ENCODE data around the gene TMEM63A. TPM values are rescaled to one million over a fixed set of nuclear protein-coding genes. Genes with fewer than 3 reads are reported as not detected.

Gene TMEM63A
- total RNA-seq, 1 donor from 2014 or later: 38.1 TPM

DNA sequence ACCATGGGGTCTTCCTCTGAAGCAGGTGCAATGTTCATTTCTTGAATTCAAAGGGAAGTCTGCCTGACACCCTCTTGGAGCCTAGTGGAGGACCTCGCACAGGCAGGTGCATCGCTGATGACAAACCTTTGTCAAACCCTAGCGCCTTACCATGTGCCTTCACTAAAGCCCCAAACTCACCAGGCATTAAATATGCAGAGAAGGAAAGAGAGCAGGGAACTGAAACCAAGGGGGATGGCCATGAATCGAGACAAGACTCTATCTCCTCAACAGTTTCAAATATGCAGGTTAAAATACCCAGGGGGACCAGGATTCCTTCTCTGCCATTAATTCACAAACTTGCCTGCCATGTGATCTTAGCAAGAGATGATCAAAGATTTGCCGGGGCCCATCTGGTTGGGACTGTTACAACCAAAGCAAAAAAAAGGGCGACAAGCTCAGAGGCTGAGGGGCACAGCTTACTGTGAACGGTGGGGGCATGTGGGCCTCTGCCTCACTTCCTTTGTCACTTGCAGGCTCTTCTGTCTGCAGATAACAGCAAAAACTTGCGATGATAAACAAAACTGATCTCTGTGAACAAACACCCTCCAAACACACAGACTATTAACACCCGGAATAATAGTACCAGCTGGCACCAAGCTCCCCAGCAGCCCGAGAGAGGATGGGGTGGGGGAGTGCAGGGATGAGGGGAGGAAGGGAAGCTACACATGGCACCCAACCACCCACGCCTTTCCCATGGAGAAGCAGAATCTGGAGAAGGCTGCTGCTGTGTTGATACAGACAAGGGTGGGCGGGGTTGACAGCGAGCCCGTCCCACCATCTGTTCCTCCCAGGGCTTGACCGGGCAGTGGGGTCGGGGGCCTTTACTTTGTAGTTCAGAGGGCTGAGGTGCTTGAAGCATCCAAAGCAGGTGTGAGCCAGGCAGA is 33.9 kb downstream of the TMEM63A start:
- Histone ChIP-seq H3K9me3 (no peaks in the 10 kb centered on the region), H3K4me3 (no peak overlapping the region), H3K4me1 (peaks cover 24% of the 10 kb centered on the region), H3K36me3 (peaks cover 0 to 53% of the 10 kb centered on the region in 2 donors), H3K27me3 (no peaks in the 10 kb centered on the region), H3K27ac (no peak overlapping the region)
- TF ChIP-seq, protein P1, sequence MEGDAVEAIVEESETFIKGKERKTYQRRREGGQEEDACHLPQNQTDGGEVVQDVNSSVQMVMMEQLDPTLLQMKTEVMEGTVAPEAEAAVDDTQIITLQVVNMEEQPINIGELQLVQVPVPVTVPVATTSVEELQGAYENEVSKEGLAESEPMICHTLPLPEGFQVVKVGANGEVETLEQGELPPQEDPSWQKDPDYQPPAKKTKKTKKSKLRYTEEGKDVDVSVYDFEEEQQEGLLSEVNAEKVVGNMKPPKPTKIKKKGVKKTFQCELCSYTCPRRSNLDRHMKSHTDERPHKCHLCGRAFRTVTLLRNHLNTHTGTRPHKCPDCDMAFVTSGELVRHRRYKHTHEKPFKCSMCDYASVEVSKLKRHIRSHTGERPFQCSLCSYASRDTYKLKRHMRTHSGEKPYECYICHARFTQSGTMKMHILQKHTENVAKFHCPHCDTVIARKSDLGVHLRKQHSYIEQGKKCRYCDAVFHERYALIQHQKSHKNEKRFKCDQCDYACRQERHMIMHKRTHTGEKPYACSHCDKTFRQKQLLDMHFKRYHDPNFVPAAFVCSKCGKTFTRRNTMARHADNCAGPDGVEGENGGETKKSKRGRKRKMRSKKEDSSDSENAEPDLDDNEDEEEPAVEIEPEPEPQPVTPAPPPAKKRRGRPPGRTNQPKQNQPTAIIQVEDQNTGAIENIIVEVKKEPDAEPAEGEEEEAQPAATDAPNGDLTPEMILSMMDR (IDR thresholded peaks at IDR 0.05): no peak
- no peak for TF ChIP-seq POLR2AphosphoS5 (IDR thresholded peaks at IDR 0.05; ENCODE audit: insufficient read depth in 1 of 2, low read depth in 1 of 2)
- no peak for TF ChIP-seq POLR2A (IDR thresholded peaks at IDR 0.05)
- no peak for DNase-seq (ENCODE audit: extremely low spot score in 2 of 2)
- intact Hi-C loops (cut with DNase I): loop anchor here (5.0 to 10.0 kb wide), 3 partner anchors 71 to 373 kb away; partner anchors contain the start of gene SRP9

DNA sequence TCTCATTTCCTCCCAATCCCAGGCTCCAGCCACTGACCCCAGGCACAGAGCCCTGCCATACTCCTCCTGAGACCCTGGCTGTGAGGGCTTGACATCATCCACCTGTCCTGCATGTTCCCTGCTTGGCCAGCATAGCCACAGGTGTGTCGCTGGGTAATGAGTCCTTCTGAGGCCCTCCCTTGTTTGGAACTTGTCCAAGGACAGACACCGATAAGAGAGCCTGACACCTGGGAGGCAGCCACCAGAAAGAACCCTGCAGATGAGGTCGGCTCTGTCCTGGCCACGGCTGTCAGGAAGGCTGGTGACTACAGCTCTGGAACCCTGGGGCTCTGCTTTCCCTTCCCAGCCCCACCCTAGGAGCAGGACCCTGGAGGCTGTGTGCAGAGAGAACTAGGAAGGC is 34.6 kb downstream of the TMEM63A start:
- Histone ChIP-seq H3K4me1 (peaks cover 24% of the 10 kb centered on the region), H3K27ac (no peak overlapping the region), H3K36me3 (peaks cover 0 to 56% of the 10 kb centered on the region in 2 donors), H3K4me3 (no peak overlapping the region), H3K27me3 (no peaks in the 10 kb centered on the region), H3K9me3 (no peaks in the 10 kb centered on the region)
- peak in 1 of 2 donors; percentile 74 for DNase-seq (ENCODE audit: extremely low spot score in 2 of 2)
- TF ChIP-seq POLR2A (IDR thresholded peaks at IDR 0.05) (no peak), POLR2AphosphoS5 (IDR thresholded peaks at IDR 0.05; ENCODE audit: insufficient read depth in 1 of 2, low read depth in 1 of 2) (no peak)
- TF ChIP-seq, protein P1 (IDR thresholded peaks at IDR 0.05): no peak
- intact Hi-C loops (cut with DNase I): loop anchor here (5.0 to 10.0 kb wide), 3 partner anchors 70 to 373 kb away; partner anchors contain the start of gene SRP9

DNA sequence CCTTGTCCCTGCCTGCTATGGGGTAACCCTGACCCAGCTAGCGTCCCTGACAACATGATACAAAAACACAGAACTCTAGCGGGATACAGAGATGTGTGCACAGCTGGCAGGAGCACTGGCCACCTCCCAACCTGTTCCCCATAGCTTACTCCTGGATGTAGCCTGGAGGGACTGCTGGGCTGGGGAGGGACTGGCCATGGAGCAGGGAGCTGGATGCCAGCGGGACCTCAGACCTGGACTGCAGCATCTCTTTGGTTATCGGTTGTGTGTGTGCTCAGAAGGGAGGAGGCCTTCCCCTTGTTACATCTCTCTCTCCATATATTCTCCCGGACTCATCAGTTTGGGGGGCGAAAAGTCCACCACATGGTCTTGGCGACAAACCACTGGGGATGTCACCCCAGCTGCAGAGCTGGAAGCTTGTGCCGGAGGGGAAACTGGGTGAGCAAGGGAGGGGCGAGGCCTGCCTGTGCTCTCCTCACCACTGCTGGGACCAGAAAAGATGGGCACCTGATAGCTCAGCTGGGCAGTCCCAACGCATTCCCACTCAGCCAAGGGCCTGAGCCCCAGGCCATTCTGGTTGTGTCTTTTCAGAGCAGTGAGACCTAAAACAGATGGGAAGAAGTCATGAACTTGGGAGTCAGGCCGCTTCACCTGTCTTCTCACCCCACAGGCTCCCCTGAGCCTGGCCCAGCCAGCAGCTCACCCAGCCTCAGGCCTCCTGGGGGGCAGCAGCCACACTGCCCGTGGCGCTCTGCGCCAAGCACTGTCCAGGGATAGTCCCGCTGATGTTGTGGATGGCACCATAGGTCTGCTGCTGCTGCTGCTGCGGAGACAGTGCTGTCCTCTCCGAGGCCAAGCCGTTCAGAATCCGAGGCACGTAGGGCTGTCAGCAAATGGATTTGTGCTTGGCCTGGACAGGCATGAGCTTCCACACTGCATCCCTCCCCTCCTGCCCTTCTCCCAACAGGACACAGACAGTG is 35.6 kb downstream of the TMEM63A start:
- intact Hi-C loops (cut with DNase I): loop anchor here (5.0 to 10.0 kb wide), 3 partner anchors 69 to 372 kb away; partner anchors contain the start of gene SRP9
- Histone ChIP-seq H3K4me3 (no peak overlapping the region), H3K27me3 (no peaks in the 10 kb centered on the region), H3K27ac (peak overlapping the region; percentile 60), H3K4me1 (peaks cover 24% of the 10 kb centered on the region), H3K9me3 (no peaks in the 10 kb centered on the region), H3K36me3 (peaks cover 0 to 59% of the 10 kb centered on the region in 2 donors)
- TF ChIP-seq POLR2AphosphoS5 (IDR thresholded peaks at IDR 0.05; ENCODE audit: insufficient read depth in 1 of 2, low read depth in 1 of 2): no peak
- TF ChIP-seq POLR2A (IDR thresholded peaks at IDR 0.05): no peak
- TF ChIP-seq, protein P1 (IDR thresholded peaks at IDR 0.05): no peak
- peak in 1 of 2 donors; percentile 87 for DNase-seq (ENCODE audit: extremely low spot score in 2 of 2)

GRCh38 chr1:225845571-225846259 is 36.5 kb downstream of the TMEM63A start:
- Histone ChIP-seq H3K36me3 (peaks cover 0 to 60% of the 10 kb centered on the region in 2 donors), H3K27me3 (no peaks in the 10 kb centered on the region), H3K9me3 (no peaks in the 10 kb centered on the region), H3K27ac (peak overlapping the region; percentile 60), H3K4me3 (no peak overlapping the region), H3K4me1 (peaks cover 24% of the 10 kb centered on the region)
- peak in 1 of 2 donors; percentile 90 for DNase-seq (ENCODE audit: extremely low spot score in 2 of 2)
- peak in 1 of 2 donors; percentile 78 for TF ChIP-seq POLR2AphosphoS5 (IDR thresholded peaks at IDR 0.05; ENCODE audit: insufficient read depth in 1 of 2, low read depth in 1 of 2)
- TF ChIP-seq, protein P1 (IDR thresholded peaks at IDR 0.05): peak; percentile 45 to 76 (median 46)
- TF ChIP-seq POLR2A (IDR thresholded peaks at IDR 0.05): no peak
- intact Hi-C loops (cut with DNase I): loop anchor here (5.0 to 10.0 kb wide), 3 partner anchors 68 to 371 kb away; partner anchors contain the start of gene SRP9
